NCI-H1417 treated with DMSO at 0.1 percent for 48 hours (cell line): Measurements from ENCODE around the gene COQ8A.

Source experiments
- DNase-seq: peaks from one replicate; lab custom pipeline; 2025; lab: John Stamatoyannopoulos, UW

Gene COQ8A

GRCh38 chr1:226940029-226940805 lies at the start of gene COQ8A:
TSS of gene COQ8A (plus strand) at chr1:226940294. CDS start at chr1:226961386, 21,092 bp downstream.
- peak; percentile 99 for DNase-seq

GRCh38 chr1:226890331-226891108 lies 49.6 kb upstream of the COQ8A start:
- no peak for DNase-seq

GRCh38 chr1:226891346-226891745 lies 48.7 kb upstream of the COQ8A start:
- DNase-seq: no peak

GRCh38 chr1:226891846-226892523 lies 48.1 kb upstream of the COQ8A start:
- DNase-seq: no peak

- no peak for DNase-seq
Observed at GRCh38 chr1:226892524-226892875, 47.6 kb upstream of the COQ8A start.

- DNase-seq: no peak
Observed at GRCh38 chr1:226893936-226894335, 46.2 kb upstream of the COQ8A start.

- no peak for DNase-seq
Observed at GRCh38 chr1:226894826-226895225, 45.3 kb upstream of the COQ8A start.

- DNase-seq: no peak
Observed at GRCh38 chr1:226895644-226896043, 44.5 kb upstream of the COQ8A start.

GRCh38 chr1:226898246-226898645 lies 41.8 kb upstream of the COQ8A start:
- no peak for DNase-seq

GRCh38 chr1:226901421-226901820 lies 38.7 kb upstream of the COQ8A start:
- no peak for DNase-seq

- no peak for DNase-seq
Observed at GRCh38 chr1:226902601-226903000, 37.5 kb upstream of the COQ8A start.

- no peak for DNase-seq
Observed at GRCh38 chr1:226903819-226904716, 36.0 kb upstream of the COQ8A start.

- no peak for DNase-seq
Observed at GRCh38 chr1:226904772-226905171, 35.3 kb upstream of the COQ8A start.

- no peak for DNase-seq
Observed at GRCh38 chr1:226908419-226908818, 31.7 kb upstream of the COQ8A start.

- DNase-seq: no peak
Observed at GRCh38 chr1:226908913-226909312, 31.2 kb upstream of the COQ8A start.

GRCh38 chr1:226912587-226913176 lies 27.4 kb upstream of the COQ8A start:
- no peak for DNase-seq

GRCh38 chr1:226915672-226915995 lies 24.5 kb upstream of the COQ8A start:
- no peak for DNase-seq

- DNase-seq: no peak
Observed at GRCh38 chr1:226916497-226916896, 23.6 kb upstream of the COQ8A start.

GRCh38 chr1:226919587-226919986 lies 20.5 kb upstream of the COQ8A start:
- no peak for DNase-seq

- DNase-seq: no peak
Observed at GRCh38 chr1:226919995-226920394, 20.1 kb upstream of the COQ8A start.

- DNase-seq: no peak
Observed at GRCh38 chr1:226920446-226920894, 19.6 kb upstream of the COQ8A start.
